Stimulated activated CD4-positive, alpha-beta T cell treated with anti-CD3 and anti-CD28 coated beads, Interleukin-12 subunit alpha, Interleukin-12 subunit beta, amount 100 ng/mL, for 48 hours (primary cell): ENCODE data around the gene DNASE2B.

Experiments used
- DNase-seq, 3 donors: peaks; one replicate each; pipeline ENCODE4 v3.0.0-alpha.2; 2020; ENCODE audit warnings: low read depth in 2 of 3, low spot score in 1 of 3

The DNASE2B gene

GRCh38 chr1:84410328-84411095 lies 12.2 kb downstream of the DNASE2B start:
- no peak for DNase-seq

- DNase-seq, result no peak
These were observed 14.1 kb downstream of the DNASE2B start for GRCh38 chr1:84412316-84412942.

GRCh38 chr1:84415396-84415795 lies 17.1 kb downstream of the DNASE2B start:
- no peak for DNase-seq

- no peak for DNase-seq
These were observed 24.6 kb downstream of the DNASE2B start for GRCh38 chr1:84422909-84423308.

- DNase-seq, result no peak
These were observed 26.3 kb downstream of the DNASE2B start for GRCh38 chr1:84424513-84425149.

- no peak for DNase-seq
These were observed 27.0 kb downstream of the DNASE2B start for GRCh38 chr1:84425150-84425896.

- no peak for DNase-seq
These were observed 28.1 kb downstream of the DNASE2B start for GRCh38 chr1:84426376-84426775.

GRCh38 chr1:84427250-84428188 lies 29.2 kb downstream of the DNASE2B start:
- no peak for DNase-seq

GRCh38 chr1:84428235-84428634 lies 30.0 kb downstream of the DNASE2B start:
- no peak for DNase-seq

GRCh38 chr1:84429231-84429630 lies 30.9 kb downstream of the DNASE2B start:
- DNase-seq, result no peak

- no peak for DNase-seq
These were observed 32.3 kb downstream of the DNASE2B start for GRCh38 chr1:84430546-84430945.

- peak; percentile 18 to 50 (median 28) for DNase-seq
These were observed 35.2 kb downstream of the DNASE2B start for GRCh38 chr1:84433258-84434080.

GRCh38 chr1:84434081-84434769 lies 35.9 kb downstream of the DNASE2B start:
- no peak for DNase-seq

GRCh38 chr1:84434801-84435549 lies 36.7 kb downstream of the DNASE2B start:
- no peak for DNase-seq

GRCh38 chr1:84436876-84437655 lies 38.8 kb downstream of the DNASE2B start:
- DNase-seq, result no peak

GRCh38 chr1:84442256-84442655 lies 44.0 kb downstream of the DNASE2B start:
- DNase-seq, result no peak
